ENCODE results near the gene CRTAC1. TPM values are rescaled to one million over a fixed set of nuclear protein-coding genes. Genes with fewer than 3 reads are reported as not detected.

CRTAC1 gene
- total and polyA plus RNA-seq, 2 experiments from 2014 or later = 0.30 to 8.0 TPM

DNA sequence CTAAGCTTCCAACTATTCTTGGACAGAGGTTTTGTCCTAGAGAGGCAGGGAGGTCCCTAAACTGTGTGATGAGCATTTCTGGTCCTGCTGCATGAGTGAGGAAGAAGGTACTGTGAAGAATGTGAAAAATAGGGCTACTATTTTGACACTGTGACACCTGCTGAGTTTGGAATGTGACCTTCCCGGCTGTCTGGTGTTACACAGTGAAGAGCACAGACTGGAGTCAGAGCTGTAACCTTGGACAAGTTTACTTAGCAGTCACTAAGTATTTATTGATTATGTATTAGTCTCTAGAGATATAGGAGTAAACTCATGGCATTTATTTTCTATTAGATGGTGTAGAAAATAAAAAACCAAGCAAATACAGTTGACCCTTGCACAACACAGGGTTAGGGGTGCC lies 168.5 kb downstream of the CRTAC1 start:
- Histone ChIP-seq H3K27ac (no peak overlapping the region), H3K9me3 (ENCODE audit: low read depth) (no peaks in the 10 kb centered on the region), H3K4me1 (ENCODE audit: low read depth) (no peaks in the 10 kb centered on the region), H3K27me3 (no peaks in the 10 kb centered on the region), H3K4me3 (no peak overlapping the region), H3K36me3 (no peaks in the 10 kb centered on the region)
- TF ChIP-seq CTCF (IDR thresholded peaks at IDR 0.05; ENCODE audit: low read depth, low read length) = no peak
- peak in 1 of 2 donors; percentile 19 for DNase-seq (ENCODE audit: low read depth in 1 of 2, low spot score in 1 of 2)

DNA sequence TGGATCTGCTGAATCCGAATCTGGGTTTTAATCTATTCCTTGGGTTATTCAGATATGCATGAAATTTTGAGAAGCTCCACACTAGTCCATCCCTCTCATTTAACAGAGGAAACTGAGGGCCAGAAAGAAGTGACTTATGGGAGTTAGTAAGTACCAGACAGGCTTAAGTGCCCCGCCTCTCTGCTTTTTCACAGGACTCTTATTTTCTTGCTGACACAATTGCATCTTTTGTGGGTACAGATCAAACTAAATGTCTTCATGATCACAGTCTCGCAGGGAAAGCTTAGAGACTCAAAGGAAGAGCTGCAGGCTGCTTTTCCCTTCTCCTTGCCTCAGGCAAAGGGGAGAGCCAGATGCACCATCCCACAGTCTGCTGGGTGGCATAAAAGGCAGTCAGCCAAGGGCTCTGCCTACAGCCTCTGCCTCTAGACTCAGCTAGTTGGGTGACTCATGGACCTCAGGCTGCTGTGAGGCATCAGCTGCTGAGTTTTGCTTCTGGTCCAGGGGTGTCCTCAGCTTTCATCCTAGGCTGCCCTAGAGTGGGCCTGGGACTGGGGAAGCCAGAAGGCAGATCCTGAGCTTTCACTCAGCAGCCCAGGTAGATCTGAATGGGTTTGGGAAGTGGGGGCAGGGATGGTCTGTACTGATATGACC lies 169.2 kb downstream of the CRTAC1 start:
- no peaks in the 10 kb centered on the region for H3K36me3 ChIP-seq
- peak in 1 of 2 donors; percentile 45 for DNase-seq (ENCODE audit: low read depth in 1 of 2, low spot score in 1 of 2)
- no peaks in the 10 kb centered on the region for H3K4me1 ChIP-seq (ENCODE audit: low read depth)
- no peaks in the 10 kb centered on the region for H3K9me3 ChIP-seq (ENCODE audit: low read depth)
- no peak overlapping the region for H3K4me3 ChIP-seq
- TF ChIP-seq CTCF (IDR thresholded peaks at IDR 0.05; ENCODE audit: low read depth, low read length) = no peak
- no peak overlapping the region for H3K27ac ChIP-seq
- H3K27me3 ChIP-seq = no peaks in the 10 kb centered on the region

DNA sequence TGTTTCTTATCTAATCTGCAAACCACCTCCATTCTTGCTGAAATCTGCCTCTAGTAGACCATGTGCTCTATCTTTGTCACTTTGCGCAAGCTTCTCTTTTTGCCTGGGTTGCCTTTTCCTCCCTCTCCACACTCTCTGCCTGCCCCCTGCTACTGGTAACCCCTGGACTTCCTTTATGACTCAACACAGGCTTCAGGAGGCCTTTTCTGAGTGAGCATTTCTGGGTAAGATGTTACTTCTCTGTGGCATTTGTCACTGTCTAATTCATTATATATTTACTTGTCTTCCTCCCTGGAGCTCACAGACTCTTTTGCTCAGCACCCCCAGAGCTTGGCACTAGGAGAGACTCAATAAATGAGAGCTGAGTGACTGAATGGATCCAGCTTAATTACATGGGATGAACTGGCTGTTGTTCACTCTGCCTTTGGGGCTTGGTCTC lies 172.4 kb downstream of the CRTAC1 start:
- Histone ChIP-seq H3K27ac (no peak overlapping the region), H3K4me3 (no peak overlapping the region), H3K36me3 (no peaks in the 10 kb centered on the region), H3K4me1 (ENCODE audit: low read depth) (no peaks in the 10 kb centered on the region), H3K9me3 (ENCODE audit: low read depth) (no peaks in the 10 kb centered on the region), H3K27me3 (peaks cover 4% of the 10 kb centered on the region)
- no peak for TF ChIP-seq CTCF (IDR thresholded peaks at IDR 0.05; ENCODE audit: low read depth, low read length)
- peak in 1 of 2 donors; percentile 52 for DNase-seq (ENCODE audit: low read depth in 1 of 2, low spot score in 1 of 2)

GRCh38 chr10:97854743-97855142 lies 175.7 kb downstream of the CRTAC1 start:
- no peak overlapping the region for H3K27ac ChIP-seq
- H3K4me1 ChIP-seq (ENCODE audit: low read depth) = no peaks in the 10 kb centered on the region
- no peak for DNase-seq (ENCODE audit: low read depth in 1 of 2, low spot score in 1 of 2)
- no peak for TF ChIP-seq CTCF (IDR thresholded peaks at IDR 0.05; ENCODE audit: low read depth, low read length)
- no peaks in the 10 kb centered on the region for H3K36me3 ChIP-seq
- no peaks in the 10 kb centered on the region for H3K9me3 ChIP-seq (ENCODE audit: low read depth)
- no peak overlapping the region for H3K4me3 ChIP-seq
- peaks cover 33% of the 10 kb centered on the region for H3K27me3 ChIP-seq

DNA sequence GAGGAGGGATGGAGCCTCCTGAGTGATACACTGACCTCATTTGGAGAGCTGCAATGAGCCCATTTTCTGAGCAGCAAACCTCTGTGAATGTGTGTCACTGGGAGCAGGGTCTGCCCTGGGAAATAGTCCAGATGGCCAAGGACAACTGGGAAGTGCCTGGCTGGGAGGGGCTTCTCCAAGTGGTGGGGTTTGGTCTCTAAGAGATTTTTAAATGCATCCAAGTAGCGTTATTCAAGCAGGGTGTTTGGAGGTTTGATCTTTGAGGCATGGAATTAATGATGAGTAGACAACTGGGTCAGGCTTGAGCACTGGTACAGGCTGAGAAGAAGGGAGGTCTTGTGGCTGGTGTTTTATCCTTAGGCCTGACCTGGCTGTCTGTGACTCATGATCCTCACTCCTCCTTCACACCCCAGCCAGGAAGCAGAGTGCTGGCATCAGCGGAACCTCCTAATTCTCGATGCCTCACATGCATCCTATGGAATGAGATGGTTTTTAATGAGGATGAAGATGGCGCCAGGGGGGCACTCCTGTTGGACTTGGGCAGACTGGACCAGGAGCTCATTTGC lies 177.5 kb downstream of the CRTAC1 start:
- H3K9me3 ChIP-seq (ENCODE audit: low read depth) = no peaks in the 10 kb centered on the region
- no peaks in the 10 kb centered on the region for H3K4me1 ChIP-seq (ENCODE audit: low read depth)
- no peak for TF ChIP-seq CTCF (IDR thresholded peaks at IDR 0.05; ENCODE audit: low read depth, low read length)
- no peak overlapping the region for H3K27ac ChIP-seq
- H3K4me3 ChIP-seq = no peak overlapping the region
- no peak for DNase-seq (ENCODE audit: low read depth in 1 of 2, low spot score in 1 of 2)
- peaks cover 52% of the 10 kb centered on the region for H3K27me3 ChIP-seq
- H3K36me3 ChIP-seq = no peaks in the 10 kb centered on the region
